GM21723 (cell line): ENCODE results near the gene TADA3.

ENCODE experiments used
- ATAC-seq: cut with Tn5 transposase; IDR thresholded peaks from one replicate; pipeline ENCODE4 v1.9.1; 2021; ENCODE audit warnings: mild to moderate bottlenecking, moderate library complexity; ENCODE audit not compliant: unreplicated experiment

The TADA3 gene

GRCh38 chr3:9792405-9793160, at the start of gene TADA3, which contains the start of gene ARPC4:
TADA3 (minus strand) TSS chr3:9792473; CDS start chr3:9791466, 1,007 bp downstream.
ARPC4 (plus strand) TSS chr3:9793082; CDS start chr3:9793122, 40 bp downstream.
- peak; percentile 88 for ATAC-seq

GRCh38 chr3:9841015-9841414, 48.7 kb upstream of the TADA3 start:
- no peak for ATAC-seq

GRCh38 chr3:9838856-9839255, 46.6 kb upstream of the TADA3 start:
- ATAC-seq, result no peak

DNA sequence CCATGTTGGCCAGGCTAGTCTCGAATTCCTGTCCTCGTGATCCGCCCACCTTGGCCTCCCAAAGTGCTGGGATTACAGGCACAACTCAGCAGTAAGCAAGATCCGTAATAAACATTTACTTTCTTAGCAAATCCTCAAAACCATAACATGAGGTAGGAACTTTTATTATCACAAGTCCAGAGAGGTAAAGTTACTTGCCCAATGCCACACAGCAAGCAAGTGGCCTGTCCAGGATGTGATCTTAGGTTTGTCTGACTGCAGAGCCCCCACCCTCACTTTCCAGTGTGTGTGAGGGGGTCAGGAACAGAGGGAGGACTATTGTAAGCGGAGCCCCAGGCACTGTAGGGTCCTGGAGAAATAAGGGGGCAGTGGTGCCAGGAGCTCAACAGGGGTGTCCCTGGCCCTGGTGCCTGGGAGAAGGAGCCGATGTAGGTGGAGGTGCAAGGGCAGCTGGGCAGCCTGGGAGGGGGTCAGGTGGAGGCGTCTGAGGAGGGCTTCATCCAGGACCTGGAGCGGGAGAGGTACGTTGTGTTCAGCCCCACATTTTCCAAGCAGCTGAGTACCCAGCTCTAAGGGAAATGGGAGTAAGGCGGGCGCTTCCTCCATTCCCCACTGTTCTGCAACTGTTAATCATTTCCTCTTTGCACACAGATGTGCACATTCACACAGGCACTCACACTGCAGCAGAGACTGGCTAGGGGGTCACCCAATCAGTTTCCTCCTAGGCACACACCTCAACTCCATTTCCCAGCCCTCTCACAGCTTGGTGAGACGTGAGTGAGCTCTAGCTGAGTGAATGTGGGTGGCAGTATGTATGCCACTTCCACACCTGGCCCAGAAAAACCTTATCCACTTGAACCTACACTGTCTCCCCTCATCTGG, 45.7 kb upstream of the TADA3 start:
- ATAC-seq, result no peak

- ATAC-seq, result no peak
Observed at GRCh38 chr3:9834520-9835380, 42.5 kb upstream of the TADA3 start.

DNA sequence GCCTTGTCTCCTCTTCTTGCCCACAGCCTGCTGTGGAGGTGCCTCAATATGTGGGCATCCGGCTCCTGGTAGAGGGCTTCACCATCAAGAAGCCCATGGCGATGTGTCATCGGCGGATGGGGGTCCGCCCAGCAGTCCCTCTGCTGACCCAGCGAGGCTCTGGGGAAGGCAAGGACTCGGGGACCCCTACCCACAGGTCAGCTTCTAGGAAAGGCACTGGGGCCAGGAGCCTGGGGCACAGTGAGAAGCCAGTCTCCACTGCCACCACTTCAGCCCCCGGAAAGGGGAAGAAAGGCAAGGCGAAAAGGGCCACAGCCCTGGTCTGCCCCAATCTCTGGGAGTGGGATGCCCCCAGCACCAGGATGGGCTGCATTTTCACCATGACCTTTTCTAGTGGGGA, 40.8 kb upstream of the TADA3 start:
- ATAC-seq, result no peak

- ATAC-seq, result no peak
Observed at GRCh38 chr3:9831253-9831652, 39.0 kb upstream of the TADA3 start.

DNA sequence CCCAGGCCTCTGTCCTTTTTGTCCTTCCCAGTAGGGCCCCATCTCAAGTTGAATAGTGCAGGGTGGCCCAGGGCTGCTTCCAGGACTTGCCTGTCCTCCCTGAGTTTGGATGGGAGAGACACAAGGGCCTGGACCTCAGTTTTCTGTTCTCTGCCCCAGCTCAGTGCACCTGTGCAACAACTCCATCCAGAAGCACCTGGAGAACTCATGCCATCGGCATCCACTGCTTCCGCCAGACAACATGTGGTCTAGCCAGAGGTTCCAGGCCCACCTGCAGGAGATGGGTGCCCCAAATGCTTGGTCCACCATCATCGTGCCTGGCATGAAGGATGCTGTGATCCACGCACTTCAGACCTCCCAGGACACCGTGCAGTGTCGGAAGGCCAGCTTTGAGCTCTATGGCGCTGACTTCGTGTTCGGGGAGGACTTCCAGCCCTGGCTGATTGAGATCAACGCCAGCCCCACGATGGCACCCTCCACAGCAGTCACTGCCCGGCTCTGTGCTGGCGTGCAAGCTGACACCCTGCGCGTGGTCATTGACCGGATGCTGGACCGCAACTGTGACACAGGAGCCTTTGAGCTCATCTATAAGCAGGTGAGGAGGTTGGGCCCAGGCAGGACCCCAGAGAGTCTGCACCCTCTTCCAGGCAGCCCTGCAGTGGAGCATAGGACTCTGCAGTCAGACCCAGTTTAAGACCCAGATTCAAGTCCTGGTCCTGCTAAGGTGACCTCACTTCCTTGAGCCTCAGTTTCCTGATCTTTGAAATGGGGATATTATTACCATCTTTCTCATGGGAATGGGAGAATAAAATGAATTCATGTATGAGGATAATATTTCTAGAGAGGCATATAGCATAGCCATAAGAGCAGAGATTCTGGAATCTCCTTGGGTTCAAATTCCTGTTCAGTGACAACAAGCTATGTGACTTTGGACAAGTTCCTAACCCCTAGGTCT, 36.8 kb upstream of the TADA3 start:
- ATAC-seq, result no peak

DNA sequence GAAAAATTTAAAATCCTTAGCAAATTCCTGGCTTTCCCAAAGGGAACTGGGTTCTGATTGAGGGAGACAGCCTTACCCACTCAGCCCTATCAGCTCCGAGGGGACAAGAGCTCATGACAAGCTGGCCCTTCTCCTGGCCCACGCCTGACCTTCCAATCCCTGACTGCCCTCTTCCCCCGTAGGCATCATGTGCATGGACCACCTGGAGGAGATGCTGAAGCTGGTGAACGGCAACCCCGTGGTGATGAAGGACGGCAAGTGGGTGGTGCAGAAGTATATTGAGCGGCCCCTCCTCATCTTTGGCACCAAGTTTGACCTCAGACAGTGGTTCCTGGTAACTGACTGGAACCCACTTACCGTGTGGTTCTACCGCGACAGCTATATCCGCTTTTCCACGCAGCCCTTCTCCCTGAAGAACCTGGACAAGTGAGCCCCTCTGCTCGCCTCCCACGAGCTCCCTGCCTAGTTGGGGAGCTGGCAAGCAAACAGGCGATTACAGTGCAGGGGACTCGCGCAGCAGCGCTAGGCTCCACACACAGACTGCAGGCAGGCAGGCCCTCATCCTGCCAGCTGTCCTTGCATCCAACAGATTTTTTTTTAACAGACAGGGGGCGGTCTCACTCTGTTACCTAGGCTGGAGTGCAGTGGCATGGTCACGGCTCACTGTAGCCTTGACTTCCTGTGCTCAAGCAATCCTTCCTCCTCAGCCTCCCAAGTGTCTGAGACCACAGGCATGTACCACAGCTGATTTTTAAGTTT, 34.7 kb upstream of the TADA3 start:
- ATAC-seq, result no peak

DNA sequence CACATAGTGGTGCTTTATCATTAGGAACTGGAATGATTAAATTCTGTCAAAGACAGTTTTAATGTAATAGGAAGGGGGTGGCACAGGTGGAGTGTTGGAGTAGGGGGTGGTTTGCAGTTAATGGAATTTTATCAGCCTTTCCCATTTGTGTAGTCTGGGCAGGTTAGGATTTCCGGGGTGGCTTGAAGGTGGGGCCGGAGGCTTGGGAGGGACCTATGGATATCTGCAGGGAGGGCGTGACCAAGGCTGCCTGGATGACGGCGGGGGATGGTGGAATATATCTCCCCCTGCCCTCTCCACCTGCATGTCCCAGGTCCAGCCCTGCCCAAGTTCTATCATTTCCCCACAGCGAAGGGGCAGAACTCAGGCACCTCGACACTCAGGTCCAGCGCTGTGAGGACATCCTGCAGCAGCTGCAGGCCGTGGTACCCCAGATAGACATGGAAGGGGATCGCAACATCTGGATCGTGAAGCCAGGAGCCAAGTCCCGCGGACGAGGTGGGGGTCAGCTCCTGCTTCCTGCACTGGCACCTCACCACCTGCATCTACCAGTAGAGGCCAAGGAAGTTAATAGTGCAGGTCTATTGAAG, 33.3 kb upstream of the TADA3 start:
- ATAC-seq, result no peak

GRCh38 chr3:9820946-9821345, 28.7 kb upstream of the TADA3 start:
- no peak for ATAC-seq

GRCh38 chr3:9820543-9820942, 28.3 kb upstream of the TADA3 start:
- no peak for ATAC-seq

GRCh38 chr3:9818666-9819335, 26.5 kb upstream of the TADA3 start:
- ATAC-seq, result no peak

- ATAC-seq, result no peak
Observed at GRCh38 chr3:9817436-9817835, 25.2 kb upstream of the TADA3 start.

- no peak for ATAC-seq
Observed at GRCh38 chr3:9815986-9816385, 23.7 kb upstream of the TADA3 start.

DNA sequence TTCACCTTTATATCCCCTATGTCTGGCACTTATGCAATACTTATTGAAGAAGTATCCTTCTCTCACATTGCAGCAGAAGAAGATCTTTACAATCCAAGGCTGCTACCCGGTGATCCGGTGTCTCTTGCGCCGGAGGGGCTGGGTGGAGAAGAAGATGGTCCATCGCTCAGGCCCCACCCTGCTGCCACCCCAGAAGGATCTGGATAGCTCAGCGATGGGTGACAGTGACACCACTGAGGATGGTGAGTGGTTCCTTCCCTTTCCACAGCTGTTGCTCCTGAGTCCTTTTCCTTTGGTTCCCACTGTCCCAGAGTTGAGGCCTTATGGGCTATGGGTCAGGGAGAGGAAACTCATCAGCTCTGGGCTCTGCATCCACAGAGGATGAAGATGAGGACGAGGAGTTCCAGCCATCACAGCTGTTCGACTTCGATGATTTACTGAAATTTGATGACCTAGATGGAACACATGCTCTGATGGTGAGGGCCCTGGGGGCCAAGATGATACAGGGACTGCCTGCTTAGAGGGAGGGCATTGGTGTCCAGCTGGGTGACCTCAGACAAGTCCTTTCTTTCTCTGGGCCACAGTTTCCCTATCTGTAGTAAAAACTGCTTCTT, 20.7 kb upstream of the TADA3 start:
- no peak for ATAC-seq

GRCh38 chr3:9810846-9811245, 18.6 kb upstream of the TADA3 start:
- ATAC-seq, result no peak

DNA sequence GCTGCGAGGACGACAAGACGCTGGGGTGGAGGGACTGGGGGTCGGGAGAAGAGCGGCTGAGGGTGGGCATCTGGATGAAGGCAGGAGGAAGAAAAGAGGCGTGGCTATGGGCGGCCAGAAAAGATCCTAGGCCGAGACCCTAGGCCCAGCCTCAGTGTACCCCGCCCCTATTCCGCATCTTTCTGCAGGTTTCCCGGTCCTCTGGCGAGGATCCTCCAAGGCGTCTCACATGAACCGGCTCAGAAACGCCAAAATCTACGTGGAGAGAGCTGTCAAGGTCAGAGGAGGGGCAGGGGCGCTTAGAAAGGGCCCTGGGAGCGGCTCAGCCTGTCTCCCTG, 18.1 kb upstream of the TADA3 start:
- ATAC-seq, result no peak
